Measurements from ENCODE around the gene CPHXL2.
A peak's percentile ranks its signal among the peaks of the same experiment; 100 is the strongest.

CPHXL2 gene

GRCh38 chr16:75647112-75647491 lies 29.7 kb downstream of the CPHXL2 start:
- no peak for DNase-seq (ENCODE audit: low read depth)
- no peak for TF ChIP-seq CTCF (conservative IDR thresholded peaks at IDR 0.05; ENCODE audit: control insufficient read depth, insufficient read depth, low read depth, low read length)

GRCh38 chr16:75644240-75645012 lies 32.4 kb downstream of the CPHXL2 start:
- TF ChIP-seq CTCF (conservative IDR thresholded peaks at IDR 0.05; ENCODE audit: control insufficient read depth, insufficient read depth, low read depth, low read length), result no peak
- no peak overlapping the region for H3K4me3 ChIP-seq (ENCODE audit: control insufficient read depth, low read depth, low read length)
- DNase-seq (ENCODE audit: low read depth), result no peak

More at GRCh38 chr16:75647112-75647491, 29.7 kb downstream of the CPHXL2 start:
- H3K4me3 ChIP-seq (ENCODE audit: control insufficient read depth, low read depth, low read length), result peak overlapping the region; percentile 78

GRCh38 chr16:75640598-75640997 lies 36.2 kb downstream of the CPHXL2 start:
- DNase-seq (ENCODE audit: low read depth), result no peak
- no peak overlapping the region for H3K4me3 ChIP-seq (ENCODE audit: control insufficient read depth, low read depth, low read length)
- TF ChIP-seq CTCF (conservative IDR thresholded peaks at IDR 0.05; ENCODE audit: control insufficient read depth, insufficient read depth, low read depth, low read length), result no peak

- no peak for TF ChIP-seq CTCF (conservative IDR thresholded peaks at IDR 0.05; ENCODE audit: control insufficient read depth, insufficient read depth, low read depth, low read length)
- DNase-seq (ENCODE audit: low read depth), result no peak
- H3K4me3 ChIP-seq (ENCODE audit: control insufficient read depth, low read depth, low read length), result no peak overlapping the region
Observed at GRCh38 chr16:75635036-75635435, 41.8 kb downstream of the CPHXL2 start.

- no peak overlapping the region for H3K4me3 ChIP-seq (ENCODE audit: control insufficient read depth, low read depth, low read length)
- no peak for DNase-seq (ENCODE audit: low read depth)
- no peak for TF ChIP-seq CTCF (conservative IDR thresholded peaks at IDR 0.05; ENCODE audit: control insufficient read depth, insufficient read depth, low read depth, low read length)
Observed at GRCh38 chr16:75632857-75633256, 44.0 kb downstream of the CPHXL2 start.

- TF ChIP-seq CTCF (conservative IDR thresholded peaks at IDR 0.05; ENCODE audit: control insufficient read depth, insufficient read depth, low read depth, low read length), result no peak
- H3K4me3 ChIP-seq (ENCODE audit: control insufficient read depth, low read depth, low read length), result no peak overlapping the region
- DNase-seq (ENCODE audit: low read depth), result no peak
Observed at GRCh38 chr16:75630052-75630451, 46.8 kb downstream of the CPHXL2 start.
